ENCODE results near the gene STRIP1.

- TF ChIP-seq CTCF (IDR thresholded peaks at IDR 0.05) (no peak), POLR2A (IDR thresholded peaks at IDR 0.05) (no peak)
Observed at GRCh38 chr1:110086961-110087360, 52.5 kb downstream of the STRIP1 start.
